Transverse colon (tissue), 4 donors: ENCODE results near the gene NBEA. TPM values are rescaled to one million over a fixed set of nuclear protein-coding genes. Genes with fewer than 3 reads are reported as not detected.

Experiments
- DNase-seq: peaks from one replicate; pipeline ENCODE4 v3.0.0-alpha.2; 2019
- H3K27ac ChIP-seq, 4 donors: fragments of 200-600 bp; sonication (generic); 2 replicates each; pipeline ENCODE4 v1.5.1; 2016 to 2018; ENCODE audit warnings: inconsistent platforms in 4 of 4
- H3K27me3 ChIP-seq: fragments of 200-600 bp; sonication (generic); 2 replicates; pipeline ENCODE4 v1.5.1; 2017; ENCODE audit warnings: inconsistent platforms
- H3K36me3 ChIP-seq, 4 donors: fragments of 200-600 bp; sonication (generic); 2 replicates each; pipeline ENCODE4 v1.5.1; 2017 to 2019; ENCODE audit warnings: inconsistent platforms in 4 of 4
- H3K4me1 ChIP-seq, 4 donors: fragments of 200-600 bp; sonication (generic); 2 replicates each; pipeline ENCODE4 v1.5.1; 2017 to 2020; ENCODE audit warnings: inconsistent platforms in 4 of 4
- H3K4me3 ChIP-seq, 4 donors: fragments of 200-600 bp; sonication (generic); 1 replicate in 1 of 4; 2 replicates in 3 of 4; pipeline versions ENCODE4 v1.5.1 to v1.6.1; 2017 to 2019; ENCODE audit warnings: inconsistent platforms in 4 of 4
- H3K9me3 ChIP-seq, 2 donors: fragments of 200-600 bp; sonication (generic); 2 replicates each; pipeline ENCODE4 v1.5.1; 2017 to 2019; ENCODE audit warnings: inconsistent platforms in 2 of 2
- EP300 ChIP-seq: sonication (generic); formaldehyde crosslinking; IDR thresholded peaks from one replicate; pipeline ENCODE4 v1.6.1; 2017; ENCODE audit warnings: antibody characterized with exemption, low read depth
- POLR2A ChIP-seq: fragments of 450-650 bp; IDR thresholded peaks from one replicate; pipeline ENCODE4 v1.6.1; 2016; ENCODE audit warnings: antibody characterized with exemption, mild to moderate bottlenecking, moderate library complexity
- POLR2AphosphoS5 ChIP-seq, 3 donors: sonication (generic); formaldehyde crosslinking; IDR thresholded peaks; one replicate each; pipeline ENCODE4 v1.6.1; 2016; ENCODE audit warnings: antibody characterized with exemption in 3 of 3
- WGBS, 2 donors: methylation state at CpG; one replicate each; pipeline ENCODE4 v1.1.5; 2018; ENCODE audit warnings: low coverage in 1 of 2; 5-methylcytosine and 5-hydroxymethylcytosine counted together
- in situ Hi-C, 4 donors: fragments of 200-750 bp; cut with MboI; loops; one replicate each; pipeline versions ENCODE4 v1.15.0 to v1.15.1; 2017; ENCODE audit warnings: low sequenced_read_pairs in 3 of 4, low pct_ligation_motif_present in 1 of 4, low pct_unique_long_range_greater_than_20kb in 1 of 4
- intact Hi-C: fragments of 100-400 bp; cut with DNase I; formaldehyde crosslinking; loops from one replicate; pipeline ENCODE4 v1.15.1; 2023; ENCODE audit warnings: low total_unique reads
- total RNA-seq, 4 donors: library from RNA; depleted of rRNA; stranded (reverse); fragments of >200 nt; gene quantifications; one replicate each; pipeline ENCODE4 v1.1.0, GENCODE V29; 2016
- TF ChIP-seq, protein P1 (sequence below), 5 experiments: fragments of 200-600 bp in 3 of 5; fragments of 450-650 bp in 2 of 5; sonication (generic) in 3 of 5; IDR thresholded peaks; 1 replicate in 2 of 5; 2 replicates in 3 of 5; pipeline ENCODE4 v1.5.1; 2016 to 2017; ENCODE audit warnings: antibody characterized with exemption in 5 of 5, inconsistent platforms in 3 of 5, mild to moderate bottlenecking in 2 of 5, moderate library complexity in 1 of 5

Gene NBEA
- total RNA-seq, 4 donors from 2014 or later, result 8.2 to 21.1 (median 12.5) TPM

DNA sequence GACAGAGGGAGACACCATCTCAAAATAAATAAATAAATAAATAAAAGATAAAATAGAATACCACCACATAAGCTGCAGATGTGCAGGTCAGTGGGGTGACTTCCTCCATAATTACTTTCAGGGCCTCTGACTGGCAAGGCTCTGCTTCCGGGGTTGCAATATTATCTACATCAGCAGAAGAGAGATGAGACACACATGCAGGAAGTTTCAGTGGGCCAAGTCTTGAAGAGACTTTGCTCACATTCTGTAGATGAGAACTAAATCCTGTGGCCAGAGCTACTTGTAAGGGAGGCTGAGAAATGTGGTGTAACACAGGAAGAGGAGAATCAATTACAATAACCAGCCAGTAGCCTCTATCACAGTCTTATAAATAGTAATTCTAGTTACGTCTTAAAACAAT, 624.3 kb downstream of the NBEA start:
- H3K27ac ChIP-seq, result no peak overlapping the region
- TF ChIP-seq EP300, result no peak
- no peaks in the 10 kb centered on the region for H3K9me3 ChIP-seq
- H3K36me3 ChIP-seq, result peaks cover 0 to 2% (median 0%) of the 10 kb centered on the region in 4 donors
- no peak overlapping the region for H3K4me3 ChIP-seq
- H3K4me1 ChIP-seq, result no peaks in the 10 kb centered on the region
- DNase-seq, result no peak
- 71 to 88% methylated on average over 2 of the region's 2 CpGs for WGBS, 2 donors
- in situ Hi-C loops (no loop called here), intact Hi-C loops (no loop called here)
- no peaks in the 10 kb centered on the region for H3K27me3 ChIP-seq

DNA sequence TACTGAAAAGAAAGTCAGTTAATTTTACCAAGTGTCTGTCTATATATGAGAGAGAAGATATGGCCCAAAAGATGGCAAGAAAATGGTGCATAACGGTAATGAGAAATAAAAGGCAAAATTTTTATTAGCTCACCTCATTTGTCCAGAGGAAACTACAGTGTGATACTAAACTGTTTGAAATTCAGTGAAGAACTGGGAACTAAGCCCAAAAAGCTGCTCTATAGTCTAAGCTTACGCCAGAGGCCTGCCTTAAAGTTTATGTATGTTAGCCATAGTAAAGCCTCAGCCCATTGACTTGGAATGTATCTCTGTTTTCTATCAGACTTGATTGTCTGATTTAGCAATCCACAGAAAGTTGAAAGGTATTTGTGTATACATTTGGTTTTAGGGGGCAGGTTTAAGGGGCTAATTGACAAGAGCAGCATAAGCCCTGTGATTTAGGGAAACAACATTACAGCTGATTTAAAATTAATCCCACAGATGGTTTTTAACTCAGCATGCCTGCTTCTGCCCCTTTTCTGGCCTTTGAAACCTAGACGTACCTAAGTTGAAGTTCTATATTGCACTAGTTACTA, 625.4 kb downstream of the NBEA start:
- WGBS, 2 donors, result 83 to 89% methylated on average over 3 of the region's 3 CpGs
- TF ChIP-seq POLR2A (no peak), EP300 (no peak), POLR2AphosphoS5 (IDR thresholded peaks at IDR 0.05) (no peak)
- TF ChIP-seq, protein P1, sequence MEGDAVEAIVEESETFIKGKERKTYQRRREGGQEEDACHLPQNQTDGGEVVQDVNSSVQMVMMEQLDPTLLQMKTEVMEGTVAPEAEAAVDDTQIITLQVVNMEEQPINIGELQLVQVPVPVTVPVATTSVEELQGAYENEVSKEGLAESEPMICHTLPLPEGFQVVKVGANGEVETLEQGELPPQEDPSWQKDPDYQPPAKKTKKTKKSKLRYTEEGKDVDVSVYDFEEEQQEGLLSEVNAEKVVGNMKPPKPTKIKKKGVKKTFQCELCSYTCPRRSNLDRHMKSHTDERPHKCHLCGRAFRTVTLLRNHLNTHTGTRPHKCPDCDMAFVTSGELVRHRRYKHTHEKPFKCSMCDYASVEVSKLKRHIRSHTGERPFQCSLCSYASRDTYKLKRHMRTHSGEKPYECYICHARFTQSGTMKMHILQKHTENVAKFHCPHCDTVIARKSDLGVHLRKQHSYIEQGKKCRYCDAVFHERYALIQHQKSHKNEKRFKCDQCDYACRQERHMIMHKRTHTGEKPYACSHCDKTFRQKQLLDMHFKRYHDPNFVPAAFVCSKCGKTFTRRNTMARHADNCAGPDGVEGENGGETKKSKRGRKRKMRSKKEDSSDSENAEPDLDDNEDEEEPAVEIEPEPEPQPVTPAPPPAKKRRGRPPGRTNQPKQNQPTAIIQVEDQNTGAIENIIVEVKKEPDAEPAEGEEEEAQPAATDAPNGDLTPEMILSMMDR (IDR thresholded peaks at IDR 0.05), result no peak
- Histone ChIP-seq H3K27ac (no peak overlapping the region), H3K4me3 (no peak overlapping the region), H3K36me3 (peaks cover 0 to 2% (median 0%) of the 10 kb centered on the region in 4 donors), H3K27me3 (no peaks in the 10 kb centered on the region), H3K4me1 (no peaks in the 10 kb centered on the region), H3K9me3 (no peaks in the 10 kb centered on the region)
- DNase-seq, result no peak
- intact Hi-C loops (no loop called here), in situ Hi-C loops (no loop called here)

DNA sequence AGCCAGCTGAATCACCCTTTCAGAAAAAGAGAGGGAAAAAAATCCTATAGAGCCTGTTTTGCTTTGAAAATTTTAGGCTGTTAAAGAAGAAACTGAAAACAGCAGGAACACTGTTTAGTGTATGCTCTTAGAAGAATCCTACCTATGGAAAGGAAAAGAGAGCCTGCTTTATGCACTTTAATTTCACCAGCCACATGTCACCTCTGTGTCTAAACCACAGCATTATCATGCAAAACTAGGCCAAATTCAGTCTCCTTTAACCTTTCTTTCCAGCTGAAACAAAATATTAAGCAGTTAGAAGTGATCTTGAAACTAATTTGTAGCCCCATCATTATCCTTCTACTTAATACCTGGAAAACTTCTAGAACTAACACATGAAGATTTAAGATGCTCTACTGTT, 631.6 kb downstream of the NBEA start:
- H3K36me3 ChIP-seq, result peaks cover 0 to 2% (median 0%) of the 10 kb centered on the region in 4 donors
- in situ Hi-C loops (no loop called here), intact Hi-C loops (no loop called here)
- TF ChIP-seq POLR2A, result no peak
- no peak for TF ChIP-seq EP300
- no peak for TF ChIP-seq POLR2AphosphoS5 (IDR thresholded peaks at IDR 0.05)
- TF ChIP-seq, protein P1 (IDR thresholded peaks at IDR 0.05), result no peak
- H3K27ac ChIP-seq, result no peak overlapping the region
- H3K4me3 ChIP-seq, result no peak overlapping the region
- DNase-seq, result no peak
- H3K9me3 ChIP-seq, result no peaks in the 10 kb centered on the region
- no peaks in the 10 kb centered on the region for H3K27me3 ChIP-seq
- no peaks in the 10 kb centered on the region for H3K4me1 ChIP-seq

DNA sequence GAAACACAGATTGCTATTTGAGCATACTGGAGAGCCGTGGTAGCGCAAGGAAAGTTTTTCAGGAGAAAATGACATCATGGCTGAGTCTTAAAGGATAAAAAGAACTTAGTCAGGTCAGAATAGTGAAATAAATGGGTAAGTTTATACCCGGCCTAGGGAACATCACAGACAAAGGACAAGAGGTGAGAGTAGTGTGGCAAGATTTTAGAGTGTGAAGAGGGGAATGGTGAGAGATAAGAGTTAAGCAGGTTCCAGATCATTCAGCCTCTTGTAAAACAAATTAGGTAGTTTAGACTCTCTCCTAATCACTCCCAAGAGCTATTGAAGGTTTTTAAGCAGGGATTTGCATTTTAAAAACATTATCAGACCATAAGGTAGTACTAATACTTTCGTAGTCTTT, 650.4 kb downstream of the NBEA start:
- TF ChIP-seq, protein P1 (IDR thresholded peaks at IDR 0.05), result no peak
- TF ChIP-seq POLR2AphosphoS5 (IDR thresholded peaks at IDR 0.05) (no peak), POLR2A (no peak), EP300 (no peak)
- DNase-seq, result no peak
- H3K27me3 ChIP-seq, result no peaks in the 10 kb centered on the region
- in situ Hi-C loops, result no loop called here
- H3K4me3 ChIP-seq, result no peak overlapping the region
- no peaks in the 10 kb centered on the region for H3K36me3 ChIP-seq
- intact Hi-C loops, result no loop called here
- no peak overlapping the region for H3K27ac ChIP-seq
- no peaks in the 10 kb centered on the region for H3K4me1 ChIP-seq
- no peaks in the 10 kb centered on the region for H3K9me3 ChIP-seq
- 79 to 89% methylated on average over 3 to 4 of the region's 4 CpGs for WGBS, 2 donors

DNA sequence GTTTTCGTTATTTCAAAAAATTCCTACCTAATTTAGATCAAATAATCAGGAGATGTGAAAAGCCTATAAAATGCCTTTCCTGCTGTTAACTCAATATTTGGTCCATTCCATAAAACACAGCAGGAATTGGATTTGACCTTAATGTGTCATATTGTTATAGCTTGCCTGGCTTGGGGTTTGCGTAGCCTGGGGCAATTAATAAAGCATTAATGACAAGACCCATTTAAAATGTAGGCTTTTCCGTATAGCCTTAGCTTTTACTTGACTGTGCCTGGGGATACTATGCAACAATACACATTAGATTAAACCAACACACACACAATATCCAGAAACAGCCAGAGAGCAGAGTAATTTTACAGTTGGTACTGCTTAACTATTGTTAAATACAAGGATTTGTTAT, 651.6 kb downstream of the NBEA start:
- Histone ChIP-seq H3K27ac (no peak overlapping the region), H3K36me3 (no peaks in the 10 kb centered on the region), H3K4me1 (no peaks in the 10 kb centered on the region), H3K9me3 (no peaks in the 10 kb centered on the region), H3K27me3 (no peaks in the 10 kb centered on the region), H3K4me3 (no peak overlapping the region)
- DNase-seq, result no peak
- no peak for TF ChIP-seq EP300
- intact Hi-C loops (no loop called here), in situ Hi-C loops (no loop called here)
- 83 to 93% methylated on average over 3 of the region's 3 CpGs for WGBS, 2 donors
